HepG2 (cell line): ENCODE data around the gene KRT17. TPM values are rescaled to one million over a fixed set of nuclear protein-coding genes. Genes with fewer than 3 reads are reported as not detected.

ENCODE experiments used
- FOSL2 ChIP-seq: sonication (generic); formaldehyde crosslinking; IDR thresholded peaks from 2 replicates; pipeline ENCODE4 v1.4.0; 2020; ENCODE audit warnings: missing genetic modification reagents
- HDAC2 ChIP-seq: sonication (generic); formaldehyde crosslinking; IDR thresholded peaks from 2 replicates; pipeline ENCODE4 v1.4.0; 2020; ENCODE audit warnings: missing genetic modification reagents
- HNRNPLL ChIP-seq: fragments of 200-400 bp; formaldehyde crosslinking; IDR thresholded peaks from 2 replicates; pipeline ENCODE4 v1.6.1; 2017; ENCODE audit warnings: mild to moderate bottlenecking, low read depth, low read length; ENCODE audit not compliant: poor library complexity, severe bottlenecking
- KAT8 ChIP-seq: IDR thresholded peaks from 2 replicates; pipeline ENCODE4 v1.6.1; 2016; ENCODE audit warnings: missing genetic modification reagents, missing compliant biosample characterization
- KLF11 ChIP-seq: IDR thresholded peaks from 2 replicates; pipeline ENCODE4 v1.6.1; 2016; ENCODE audit warnings: missing compliant biosample characterization
- MIXL1 ChIP-seq: IDR thresholded peaks from 2 replicates; pipeline ENCODE4 v1.6.1; 2016
- PITX1 ChIP-seq: sonication (generic); formaldehyde crosslinking; IDR thresholded peaks from 2 replicates; pipeline ENCODE4 v1.5.1; 2020; ENCODE audit warnings: mild to moderate bottlenecking, missing genetic modification reagents
- RBM39 ChIP-seq: fragments of 200-400 bp; formaldehyde crosslinking; IDR thresholded peaks from one replicate; pipeline ENCODE4 v1.6.1; 2018; ENCODE audit warnings: antibody characterized with exemption, mild to moderate bottlenecking, low read depth, low read length; ENCODE audit not compliant: poor library complexity, severe bottlenecking
- SMC3 ChIP-seq: IDR thresholded peaks from 2 replicates; pipeline ENCODE4 v1.6.1; 2011; ENCODE audit warnings: low read length, improper control_type of control experiment
- SNAI1 ChIP-seq: sonication (generic); formaldehyde crosslinking; IDR thresholded peaks from 2 replicates; pipeline ENCODE4 v1.5.0; 2020; ENCODE audit warnings: mild to moderate bottlenecking, missing genetic modification reagents, borderline replicate concordance
- SP140L ChIP-seq: sonication (generic); formaldehyde crosslinking; IDR thresholded peaks from 2 replicates; pipeline ENCODE4 v1.4.0; 2020; ENCODE audit warnings: missing genetic modification reagents, borderline replicate concordance
- WIZ ChIP-seq: sonication (generic); formaldehyde crosslinking; IDR thresholded peaks from 2 replicates; pipeline ENCODE4 v1.5.1; 2020; ENCODE audit warnings: mild to moderate bottlenecking, missing genetic modification reagents
- ZBTB7A ChIP-seq: sonication (generic); formaldehyde crosslinking; IDR thresholded peaks from 2 replicates; pipeline ENCODE4 v1.8.0; 2022; ENCODE audit warnings: mild to moderate bottlenecking, missing genetic modification reagents
- ZMYM3 ChIP-seq: sonication (generic); formaldehyde crosslinking; IDR thresholded peaks from 2 replicates; pipeline ENCODE4 v1.5.1; 2020; ENCODE audit warnings: mild to moderate bottlenecking, missing genetic modification reagents
- ZNF12 ChIP-seq: sonication (generic); formaldehyde crosslinking; IDR thresholded peaks from 2 replicates; pipeline ENCODE4 v1.5.0; 2020; ENCODE audit warnings: missing genetic modification reagents
- ZNF205 ChIP-seq: IDR thresholded peaks from 2 replicates; pipeline ENCODE4 v1.6.1; 2018; ENCODE audit warnings: missing biosample characterization, missing genetic modification reagents
- ZNF263 ChIP-seq: sonication (generic); formaldehyde crosslinking; IDR thresholded peaks from 2 replicates; pipeline ENCODE4 v1.4.0; 2020; ENCODE audit warnings: missing genetic modification reagents
- ZNF282 ChIP-seq: fragments of 450-650 bp; IDR thresholded peaks from 2 replicates; pipeline ENCODE4 v1.6.1; 2018; ENCODE audit not compliant: partially characterized antibody
- ZNF335 ChIP-seq: sonication (generic); formaldehyde crosslinking; IDR thresholded peaks from 2 replicates; pipeline ENCODE4 v1.4.0; 2020; ENCODE audit warnings: missing genetic modification reagents
- ZNF430 ChIP-seq: sonication (generic); formaldehyde crosslinking; IDR thresholded peaks from 2 replicates; pipeline ENCODE4 v1.9.0; 2021; ENCODE audit warnings: mild to moderate bottlenecking, missing genetic modification reagents
- ZNF580 ChIP-seq: IDR thresholded peaks from 2 replicates; pipeline ENCODE4 v1.6.1; 2016; ENCODE audit warnings: low read depth, borderline replicate concordance
- ZNF619 ChIP-seq: sonication (generic); formaldehyde crosslinking; IDR thresholded peaks from 2 replicates; pipeline ENCODE4 v1.4.0; 2020; ENCODE audit warnings: mild to moderate bottlenecking, missing genetic modification reagents
- polyA plus RNA-seq, 8 experiments: library from polyadenylated mRNA; depleted of rRNA in 3 of 8; stranded (reverse) in 7 of 8; unstranded in 1 of 8; fragments of >200 nt; fragmentation: Illumina TruSeq in 4 of 8; extraction: Trizol in 4 of 8; gene quantifications; 2 replicates each; pipeline versions ENCODE4 v1.2.1 to v1.2.3, GENCODE V29; 2011 to 2016; ENCODE audit warnings: low read depth in 4 of 8, missing spikeins in 1 of 8, mixed read lengths in 1 of 8; ENCODE audit not compliant: insufficient read depth in 1 of 8
- total RNA-seq, 5 experiments: library from RNA; depleted of rRNA; stranded (reverse); fragments of >200 nt; fragmentation: Illumina TruSeq; extraction: Trizol; gene quantifications; 2 replicates each; pipeline ENCODE4 v1.2.3, GENCODE V29; 2016; ENCODE audit warnings: low read depth in 1 of 5
- TF ChIP-seq, protein P1 (sequence below): IDR thresholded peaks from 2 replicates; pipeline ENCODE4 v1.6.1; 2018; ENCODE audit warnings: missing genetic modification reagents
- TF ChIP-seq, protein P2 (sequence below): sonication (generic); formaldehyde crosslinking; IDR thresholded peaks from 2 replicates; pipeline ENCODE4 v1.4.0; 2020; ENCODE audit warnings: missing genetic modification reagents, mild to moderate bottlenecking, borderline replicate concordance
- TF ChIP-seq, protein P3 (sequence below): sonication (generic); formaldehyde crosslinking; IDR thresholded peaks from 2 replicates; pipeline ENCODE4 v1.4.0; 2020; ENCODE audit warnings: mild to moderate bottlenecking, low read depth, missing genetic modification reagents
- TF ChIP-seq, protein P4 (sequence below): sonication (generic); formaldehyde crosslinking; IDR thresholded peaks from 2 replicates; pipeline ENCODE4 v1.5.1; 2020; ENCODE audit warnings: mild to moderate bottlenecking, missing genetic modification reagents, borderline replicate concordance

KRT17 gene
- total and polyA plus RNA-seq, 2 of the 13 experiments (the other 11 are each of a cell fraction or from before 2014, with no cell fraction given) = 0.38 to 0.82 TPM

GRCh38 chr17:41647940-41648410 is 23.6 kb upstream of the KRT17 start (continued):
- TF ChIP-seq HDAC2 (CRISPR knock-in tag) = peak; percentile 44; the same call in 1 of the 2 replicates
- peak; percentile 16; the same call in 1 of the 2 replicates for TF ChIP-seq ZBTB7A (CRISPR knock-in tag)
- peak; percentile 15; the same call in 1 of the 2 replicates for TF ChIP-seq FOSL2
- no peak for TF ChIP-seq ZNF282
- TF ChIP-seq ZNF619 (CRISPR knock-in tag) = 0 out of 2 replicates have a peak, but pooled peaks have one; percentile 8
- TF ChIP-seq, protein P1, sequence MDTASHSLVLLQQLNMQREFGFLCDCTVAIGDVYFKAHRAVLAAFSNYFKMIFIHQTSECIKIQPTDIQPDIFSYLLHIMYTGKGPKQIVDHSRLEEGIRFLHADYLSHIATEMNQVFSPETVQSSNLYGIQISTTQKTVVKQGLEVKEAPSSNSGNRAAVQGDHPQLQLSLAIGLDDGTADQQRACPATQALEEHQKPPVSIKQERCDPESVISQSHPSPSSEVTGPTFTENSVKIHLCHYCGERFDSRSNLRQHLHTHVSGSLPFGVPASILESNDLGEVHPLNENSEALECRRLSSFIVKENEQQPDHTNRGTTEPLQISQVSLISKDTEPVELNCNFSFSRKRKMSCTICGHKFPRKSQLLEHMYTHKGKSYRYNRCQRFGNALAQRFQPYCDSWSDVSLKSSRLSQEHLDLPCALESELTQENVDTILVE (CRISPR knock-in tag) = peak; percentile 55; the same call in 1 of the 2 replicates
- TF ChIP-seq, protein P2, sequence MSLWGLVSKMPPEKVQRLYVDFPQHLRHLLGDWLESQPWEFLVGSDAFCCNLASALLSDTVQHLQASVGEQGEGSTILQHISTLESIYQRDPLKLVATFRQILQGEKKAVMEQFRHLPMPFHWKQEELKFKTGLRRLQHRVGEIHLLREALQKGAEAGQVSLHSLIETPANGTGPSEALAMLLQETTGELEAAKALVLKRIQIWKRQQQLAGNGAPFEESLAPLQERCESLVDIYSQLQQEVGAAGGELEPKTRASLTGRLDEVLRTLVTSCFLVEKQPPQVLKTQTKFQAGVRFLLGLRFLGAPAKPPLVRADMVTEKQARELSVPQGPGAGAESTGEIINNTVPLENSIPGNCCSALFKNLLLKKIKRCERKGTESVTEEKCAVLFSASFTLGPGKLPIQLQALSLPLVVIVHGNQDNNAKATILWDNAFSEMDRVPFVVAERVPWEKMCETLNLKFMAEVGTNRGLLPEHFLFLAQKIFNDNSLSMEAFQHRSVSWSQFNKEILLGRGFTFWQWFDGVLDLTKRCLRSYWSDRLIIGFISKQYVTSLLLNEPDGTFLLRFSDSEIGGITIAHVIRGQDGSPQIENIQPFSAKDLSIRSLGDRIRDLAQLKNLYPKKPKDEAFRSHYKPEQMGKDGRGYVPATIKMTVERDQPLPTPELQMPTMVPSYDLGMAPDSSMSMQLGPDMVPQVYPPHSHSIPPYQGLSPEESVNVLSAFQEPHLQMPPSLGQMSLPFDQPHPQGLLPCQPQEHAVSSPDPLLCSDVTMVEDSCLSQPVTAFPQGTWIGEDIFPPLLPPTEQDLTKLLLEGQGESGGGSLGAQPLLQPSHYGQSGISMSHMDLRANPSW = no peak
- TF ChIP-seq ZNF580 (CRISPR knock-in tag) = peak; percentile 33; the same call in 1 of the 2 replicates
- peak; percentile 68; the same call in 1 of the 2 replicates for TF ChIP-seq ZNF335 (CRISPR knock-in tag)
- TF ChIP-seq ZNF205 (CRISPR knock-in tag) = peak; percentile 35; the same call in 1 of the 2 replicates
- TF ChIP-seq KAT8 (CRISPR knock-in tag) = peak; percentile 48
- TF ChIP-seq ZNF430 (CRISPR knock-in tag) = peak; percentile 42; the same call in 1 of the 2 replicates
- TF ChIP-seq, protein P3, sequence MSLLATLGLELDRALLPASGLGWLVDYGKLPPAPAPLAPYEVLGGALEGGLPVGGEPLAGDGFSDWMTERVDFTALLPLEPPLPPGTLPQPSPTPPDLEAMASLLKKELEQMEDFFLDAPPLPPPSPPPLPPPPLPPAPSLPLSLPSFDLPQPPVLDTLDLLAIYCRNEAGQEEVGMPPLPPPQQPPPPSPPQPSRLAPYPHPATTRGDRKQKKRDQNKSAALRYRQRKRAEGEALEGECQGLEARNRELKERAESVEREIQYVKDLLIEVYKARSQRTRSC (CRISPR knock-in tag) = no peak
- TF ChIP-seq SNAI1 = no peak
- peak; percentile 74 for TF ChIP-seq ZNF263
- 0 out of 2 replicates have a peak, but pooled peaks have one; percentile 77 for TF ChIP-seq WIZ (CRISPR knock-in tag)
- peak; percentile 13 for TF ChIP-seq RBM39
- peak; percentile 64; the same call in 1 of the 2 replicates for TF ChIP-seq KLF11 (CRISPR knock-in tag)
- 0 out of 2 replicates have a peak, but pooled peaks have one; percentile 36 for TF ChIP-seq ZMYM3 (CRISPR knock-in tag)
- peak; percentile 62; the same call in 1 of the 2 replicates for TF ChIP-seq PITX1 (CRISPR knock-in tag)
- peak; percentile 38; the same call in 1 of the 2 replicates for TF ChIP-seq MIXL1 (CRISPR knock-in tag)
- 0 out of 2 replicates have a peak, but pooled peaks have one; percentile 28 for TF ChIP-seq ZNF12
- peak; percentile 13 for TF ChIP-seq HNRNPLL
- TF ChIP-seq SMC3 = peak; percentile 40; the same call in 1 of the 2 replicates
- TF ChIP-seq, protein P4, sequence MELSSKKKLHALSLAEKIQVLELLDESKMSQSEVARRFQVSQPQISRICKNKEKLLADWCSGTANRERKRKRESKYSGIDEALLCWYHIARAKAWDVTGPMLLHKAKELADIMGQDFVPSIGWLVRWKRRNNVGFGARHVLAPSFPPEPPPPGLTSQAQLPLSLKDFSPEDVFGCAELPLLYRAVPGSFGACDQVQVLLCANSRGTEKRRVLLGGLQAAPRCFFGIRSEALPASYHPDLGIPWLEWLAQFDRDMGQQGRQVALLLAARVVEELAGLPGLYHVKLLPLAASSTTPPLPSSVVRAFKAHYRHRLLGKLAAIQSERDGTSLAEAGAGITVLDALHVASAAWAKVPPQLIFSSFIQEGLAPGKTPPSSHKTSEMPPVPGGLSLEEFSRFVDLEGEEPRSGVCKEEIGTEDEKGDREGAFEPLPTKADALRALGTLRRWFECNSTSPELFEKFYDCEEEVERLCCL (CRISPR knock-in tag) = no peak; the same call in 1 of the 2 replicates
- TF ChIP-seq SP140L (CRISPR knock-in tag) = 0 out of 2 replicates have a peak, but pooled peaks have one; percentile 87
